SIG-M5 treated with dmso at 0.1 percent for 504 hours (cell line): Measurements from ENCODE around the gene SPON2.
"Not testable (repeated sequence)": the region's sequence is repeated elsewhere in the genome, so short reads cannot be mapped to it uniquely, and the experiment has no call there.

Source experiments
- DNase-seq: peaks from one replicate; lab custom pipeline; 2025; ENCODE audit not compliant: unreplicated experiment; lab: John Stamatoyannopoulos, UW

Gene SPON2

GRCh38 chr4:1152290-1152689, 20.1 kb downstream of the SPON2 start:
- no peak for DNase-seq

DNA sequence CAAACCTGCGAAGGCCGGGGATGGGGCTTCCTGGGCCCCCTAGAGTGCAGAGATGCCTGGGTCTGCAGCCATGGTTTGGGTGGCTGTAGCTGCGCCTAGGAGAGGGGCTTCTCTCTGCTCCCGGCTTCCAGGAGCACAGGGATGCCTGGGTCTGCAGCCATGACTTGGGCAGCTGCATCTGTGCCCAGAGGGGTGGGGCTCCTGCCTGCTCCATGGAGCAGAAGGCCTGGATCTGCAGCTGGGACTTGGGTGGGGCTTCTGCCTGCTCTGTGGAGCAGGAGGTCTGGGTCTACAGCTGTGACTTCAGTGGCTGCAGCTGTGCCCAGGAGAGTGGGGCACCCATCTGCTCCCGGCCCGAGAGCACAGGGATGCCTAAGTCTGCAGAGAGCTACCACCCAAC, 20.8 kb downstream of the SPON2 start:
- no peak for DNase-seq

- DNase-seq: no peak
These were observed 21.5 kb downstream of the SPON2 start for GRCh38 chr4:1150875-1151274.

DNA sequence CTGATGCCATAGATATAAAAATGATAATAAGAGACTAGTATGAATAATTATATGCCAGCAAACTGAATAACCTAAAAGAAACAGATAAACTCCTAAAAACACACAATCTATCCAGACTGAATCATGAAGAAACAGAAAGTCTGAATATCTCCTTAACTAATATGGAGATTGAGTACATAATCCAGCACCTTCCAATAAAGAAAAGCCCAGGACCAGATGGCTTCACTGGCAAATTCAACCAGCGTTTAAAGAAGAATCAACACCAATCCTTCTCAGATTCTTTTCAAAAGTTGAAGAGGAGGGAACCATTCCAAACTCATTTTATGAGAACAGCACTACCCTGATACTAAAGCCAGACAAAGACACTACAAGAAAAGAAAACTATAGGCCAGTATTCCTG, 32.5 kb downstream of the SPON2 start:
- no peak for DNase-seq

GRCh38 chr4:1137850-1138249, 34.5 kb downstream of the SPON2 start:
- DNase-seq: peak; percentile 50

GRCh38 chr4:1137063-1137776, 35.2 kb downstream of the SPON2 start:
- DNase-seq: peak; percentile 78

DNA sequence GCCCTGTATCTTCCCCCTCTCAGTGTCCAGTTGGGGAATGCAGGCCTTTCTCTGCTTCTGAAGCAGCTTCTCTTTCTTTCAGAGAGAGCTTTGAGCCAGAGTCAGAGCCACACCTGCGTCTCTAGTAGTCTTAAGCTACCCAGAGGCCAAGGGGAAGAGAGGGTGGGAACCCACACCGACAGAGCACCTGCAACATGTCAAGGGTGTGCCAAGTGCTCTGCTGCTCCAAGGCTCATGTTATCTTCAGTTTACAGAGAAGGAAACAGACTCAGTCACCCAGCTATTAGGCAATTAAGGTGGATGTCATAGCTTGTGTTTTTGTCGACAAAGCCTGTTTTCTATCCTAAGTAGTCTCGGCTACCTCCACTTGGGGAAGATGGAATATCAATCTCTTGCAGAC, 36.3 kb downstream of the SPON2 start:
- peak; percentile 17 for DNase-seq

DNA sequence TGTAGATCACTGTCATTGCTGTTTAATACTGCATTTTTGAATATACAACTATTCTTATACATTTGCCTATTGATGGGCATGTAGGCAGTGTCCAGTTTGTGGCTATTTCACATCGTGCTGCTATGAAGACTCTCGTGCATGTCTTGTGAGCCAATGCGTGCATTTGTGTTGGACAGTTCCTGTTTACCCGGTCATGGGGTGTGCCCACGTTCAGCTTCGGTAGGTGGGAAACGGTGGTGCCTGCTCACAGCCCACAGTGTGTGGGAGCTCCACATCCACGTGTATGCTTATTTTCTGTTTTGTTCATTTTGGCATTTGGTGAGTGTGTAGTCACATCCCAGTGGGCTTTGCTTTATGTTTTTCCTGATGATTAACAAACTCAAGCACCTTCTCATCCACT, 39.4 kb downstream of the SPON2 start:
- no peak for DNase-seq

DNA sequence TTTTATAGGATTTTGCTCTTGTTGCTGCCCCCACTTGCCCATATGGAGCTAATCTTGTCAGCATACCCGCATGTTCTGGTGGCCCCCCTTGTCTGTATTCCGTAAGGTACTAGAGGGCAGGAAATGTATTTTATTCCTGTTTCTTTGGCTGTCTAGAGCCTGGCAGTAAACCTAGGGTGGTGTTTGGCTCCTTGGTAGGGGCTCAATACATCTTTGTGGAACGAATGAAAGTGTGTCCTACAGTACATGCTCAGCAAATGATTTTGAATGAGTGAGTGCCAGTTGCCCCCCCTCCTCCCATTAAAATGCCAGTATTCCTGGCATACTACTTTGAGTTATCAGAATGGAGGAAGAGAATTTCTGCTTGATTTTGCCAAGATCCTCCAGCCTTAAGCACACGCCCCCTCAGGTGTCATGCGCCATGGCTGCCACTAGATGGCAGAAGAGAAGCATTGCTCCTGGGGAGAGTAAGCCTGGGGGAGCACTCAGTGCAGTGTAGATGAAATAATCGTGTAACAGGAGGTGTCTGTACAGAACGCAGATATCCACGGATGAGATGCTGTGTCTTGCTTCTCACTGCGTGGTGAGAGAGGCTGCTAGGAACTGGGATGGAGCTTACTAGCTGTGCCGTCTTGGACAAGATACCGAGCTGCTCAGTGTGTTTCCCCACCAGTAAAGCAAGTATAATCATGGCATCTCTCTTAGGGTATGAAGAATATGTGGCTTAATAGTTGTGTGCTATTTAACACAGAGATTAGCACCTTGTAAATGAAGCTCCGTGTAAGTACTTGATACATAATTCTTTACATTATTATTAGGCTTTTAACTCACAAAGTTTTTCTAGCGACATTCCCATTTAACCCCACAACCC, 41.8 kb downstream of the SPON2 start:
- DNase-seq: peak; percentile 50

GRCh38 chr4:1126506-1126905, 45.9 kb downstream of the SPON2 start:
- no peak for DNase-seq

DNA sequence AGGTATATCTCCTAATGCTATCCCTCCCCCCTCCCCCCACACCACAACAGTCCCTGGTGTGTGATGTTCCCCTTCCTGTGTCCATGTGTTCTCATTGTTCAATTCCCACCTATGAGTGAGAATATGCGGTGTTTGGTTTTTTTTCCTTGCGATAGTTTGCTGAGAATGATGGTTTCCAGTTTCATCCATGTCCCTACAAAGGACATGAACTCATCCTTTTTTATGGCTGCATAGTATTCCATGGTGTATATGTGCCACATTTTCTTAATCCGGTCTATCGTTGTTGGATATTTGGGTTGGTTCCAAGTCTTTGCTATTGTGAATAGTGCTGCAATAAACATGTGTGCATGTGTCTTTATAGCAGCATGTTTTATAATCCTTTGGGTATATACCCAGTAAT, 46.9 kb downstream of the SPON2 start:
- DNase-seq: not testable (repeated sequence)

DNA sequence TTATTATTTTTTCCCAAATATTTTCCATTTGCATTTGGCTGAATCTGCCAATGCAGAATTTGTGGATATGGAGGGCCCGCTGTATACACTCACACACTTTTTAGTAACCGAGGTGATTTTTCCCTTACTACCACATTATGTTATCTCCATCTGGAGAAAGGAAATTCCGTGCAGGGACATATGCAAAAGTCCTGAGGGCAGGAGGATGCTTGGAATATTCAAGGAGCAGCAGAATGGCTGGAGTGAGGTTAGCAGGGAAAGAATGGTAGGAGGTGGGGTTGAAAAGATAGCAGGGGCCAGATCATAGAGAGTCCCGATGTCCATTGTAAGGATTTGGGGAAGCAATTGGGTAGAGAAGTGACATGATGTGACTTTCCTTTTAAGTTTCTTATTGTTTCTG, 47.6 kb downstream of the SPON2 start:
- DNase-seq: no peak

- DNase-seq: no peak
These were observed 49.9 kb downstream of the SPON2 start for GRCh38 chr4:1122505-1122904.
